ENCODE measurements around the gene CIITA.
A peak's percentile ranks its signal among the peaks of the same experiment; 100 is the strongest.

Gene CIITA

DNA sequence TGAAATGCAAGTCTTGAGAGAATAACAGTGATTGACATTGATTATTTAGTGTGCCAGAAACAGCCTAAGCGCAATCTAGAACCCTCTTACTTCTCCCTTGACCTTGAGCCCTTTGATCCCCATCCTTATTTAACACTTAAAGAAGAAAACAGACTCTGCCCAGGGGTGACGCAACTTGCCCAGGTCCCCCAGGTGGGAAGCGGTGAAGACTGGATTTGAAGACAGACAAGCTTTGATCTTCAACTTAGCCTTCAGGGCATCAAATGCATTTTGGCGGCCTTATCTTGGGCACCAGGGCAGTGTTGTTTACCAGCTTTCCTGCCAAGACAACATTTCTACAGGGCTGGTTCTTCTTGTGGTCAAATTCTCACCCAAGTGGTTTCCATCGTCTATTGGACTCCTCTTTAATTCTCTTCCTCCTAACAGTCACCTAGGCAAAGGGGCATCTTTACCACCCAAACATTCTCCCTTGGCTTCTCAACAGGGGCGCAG, 8.9 kb upstream of the CIITA start:
- no peaks in the 10 kb centered on the region for H3K36me3 ChIP-seq (ENCODE audit: control insufficient read depth, insufficient read depth, low read length)
- H3K4me3 ChIP-seq (ENCODE audit: insufficient read depth, low read depth, low read length): no peak overlapping the region
- no peaks in the 10 kb centered on the region for H3K9me3 ChIP-seq (ENCODE audit: control insufficient read depth, low read length)
- H3K4me1 ChIP-seq (ENCODE audit: control insufficient read depth, insufficient read depth, low read length): no peaks in the 10 kb centered on the region
- 94 to 95% methylated on average over 6 of the region's 6 CpGs for WGBS, 2 experiments
- H3K27ac ChIP-seq (ENCODE audit: insufficient read depth, low read depth, low read length, poor library complexity, severe bottlenecking): no peak overlapping the region
- H3K27me3 ChIP-seq (ENCODE audit: control insufficient read depth, insufficient read depth, low read length, poor library complexity, severe bottlenecking): no peaks in the 10 kb centered on the region

DNA sequence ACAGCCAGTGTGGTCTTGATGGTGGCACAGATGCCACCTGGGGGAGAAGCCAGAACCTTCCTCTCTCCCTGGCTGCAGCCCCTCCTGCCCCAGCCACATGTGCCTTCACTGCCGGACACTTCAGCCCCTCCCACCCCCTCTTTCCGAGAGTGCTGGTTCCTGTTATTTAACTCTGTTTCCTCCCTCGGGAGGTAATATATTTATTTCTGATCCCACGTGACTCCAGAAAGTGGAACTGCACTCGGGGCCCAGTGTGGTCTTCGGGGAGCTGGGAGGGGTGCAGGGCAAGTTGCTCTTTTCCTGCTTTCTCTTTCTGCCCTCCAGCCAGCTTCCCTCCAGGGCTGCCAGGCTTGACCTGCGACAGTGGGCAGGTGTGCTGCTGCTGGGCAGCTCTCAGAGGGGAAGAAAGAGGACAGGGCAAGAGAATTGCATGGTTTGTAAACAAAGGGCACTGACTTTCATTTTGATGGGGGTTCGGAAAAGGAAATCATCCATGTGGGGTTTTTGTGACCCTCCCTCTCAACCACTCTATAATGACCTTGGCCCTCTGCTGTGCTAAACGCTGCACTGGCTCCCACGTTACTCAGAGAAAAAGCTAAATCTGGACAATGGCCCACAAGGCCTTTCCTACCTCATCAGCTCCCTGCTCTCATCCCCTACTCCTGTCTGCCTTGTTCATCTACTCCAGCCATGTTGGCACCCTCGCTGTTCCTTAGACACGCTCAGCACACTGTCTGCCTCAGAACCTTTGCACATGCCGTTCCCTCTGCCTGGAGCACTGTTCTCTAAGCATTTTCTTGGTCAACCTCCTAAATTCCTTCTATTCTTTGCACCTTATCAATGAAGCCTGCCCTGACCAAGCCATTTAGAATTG, 8.2 kb upstream of the CIITA start:
- Histone ChIP-seq H3K36me3 (ENCODE audit: control insufficient read depth, insufficient read depth, low read length) (no peaks in the 10 kb centered on the region), H3K4me1 (ENCODE audit: control insufficient read depth, insufficient read depth, low read length) (no peaks in the 10 kb centered on the region), H3K27ac (ENCODE audit: insufficient read depth, low read depth, low read length, poor library complexity, severe bottlenecking) (no peak overlapping the region), H3K27me3 (ENCODE audit: control insufficient read depth, insufficient read depth, low read length, poor library complexity, severe bottlenecking) (peaks cover 3% of the 10 kb centered on the region), H3K4me3 (ENCODE audit: insufficient read depth, low read depth, low read length) (no peak overlapping the region), H3K9me3 (ENCODE audit: control insufficient read depth, low read length) (no peaks in the 10 kb centered on the region)
- WGBS, 2 experiments: 84 to 86% methylated on average over 13 of the region's 13 CpGs

DNA sequence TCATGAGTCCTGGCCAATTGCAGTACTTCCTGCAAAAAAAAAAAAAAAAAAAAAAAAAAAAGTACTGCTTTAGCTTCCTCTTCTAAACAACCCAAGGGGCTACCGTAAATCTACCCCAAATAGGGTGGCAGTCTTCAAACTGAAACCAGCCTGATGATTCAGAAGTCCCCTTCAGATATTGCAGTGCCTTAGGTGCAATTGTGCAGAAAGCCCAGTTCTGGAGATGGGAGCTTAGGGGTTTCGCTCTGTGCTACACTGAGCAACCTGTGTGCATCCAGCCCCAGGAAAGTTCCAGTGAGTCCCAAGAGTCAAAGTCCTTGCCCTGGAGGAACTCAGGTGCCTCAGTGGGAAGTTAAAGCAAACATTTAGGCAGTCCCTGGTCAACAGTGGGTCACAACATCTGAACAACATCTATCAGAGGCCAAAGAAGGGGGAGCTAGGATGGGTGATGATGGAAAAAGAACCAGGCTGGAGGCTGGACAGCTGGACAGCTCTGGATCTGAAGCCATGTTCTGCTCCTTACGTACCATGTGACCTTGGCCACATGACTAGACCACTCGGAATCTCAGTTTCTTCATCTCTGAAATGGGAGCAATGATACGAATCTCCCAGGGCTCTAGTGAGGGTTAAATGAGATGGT, 6.7 kb upstream of the CIITA start:
- peaks cover 3% of the 10 kb centered on the region for H3K27me3 ChIP-seq (ENCODE audit: control insufficient read depth, insufficient read depth, low read length, poor library complexity, severe bottlenecking)
- H3K27ac ChIP-seq (ENCODE audit: insufficient read depth, low read depth, low read length, poor library complexity, severe bottlenecking): no peak overlapping the region
- H3K9me3 ChIP-seq (ENCODE audit: control insufficient read depth, low read length): no peaks in the 10 kb centered on the region
- WGBS, 2 experiments: 91 to 99% methylated on average over 5 of the region's 5 CpGs
- no peaks in the 10 kb centered on the region for H3K4me1 ChIP-seq (ENCODE audit: control insufficient read depth, insufficient read depth, low read length)
- no peaks in the 10 kb centered on the region for H3K36me3 ChIP-seq (ENCODE audit: control insufficient read depth, insufficient read depth, low read length)
- no peak overlapping the region for H3K4me3 ChIP-seq (ENCODE audit: insufficient read depth, low read depth, low read length)

DNA sequence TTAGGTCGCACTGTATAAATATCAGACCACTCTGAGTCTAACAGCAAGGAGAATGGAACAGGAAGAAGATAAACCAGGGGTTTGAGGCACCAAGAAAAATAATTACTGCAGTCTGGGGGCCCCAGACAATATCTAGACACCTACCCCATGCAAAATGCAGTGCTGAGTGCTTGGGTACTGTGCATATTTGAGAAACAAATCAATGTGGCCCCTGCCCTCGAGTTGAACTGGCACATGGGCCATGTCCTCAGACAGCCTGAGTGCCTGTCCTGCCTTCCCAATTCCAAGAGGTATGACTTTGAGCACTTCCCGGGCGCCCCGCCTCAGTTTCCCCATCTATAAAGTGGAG, 6.2 kb upstream of the CIITA start:
- WGBS, 2 experiments: 92 to 94% methylated on average over 5 of the region's 5 CpGs
- Histone ChIP-seq H3K36me3 (ENCODE audit: control insufficient read depth, insufficient read depth, low read length) (no peaks in the 10 kb centered on the region), H3K4me3 (ENCODE audit: insufficient read depth, low read depth, low read length) (no peak overlapping the region), H3K4me1 (ENCODE audit: control insufficient read depth, insufficient read depth, low read length) (no peaks in the 10 kb centered on the region), H3K27ac (ENCODE audit: insufficient read depth, low read depth, low read length, poor library complexity, severe bottlenecking) (no peak overlapping the region), H3K27me3 (ENCODE audit: control insufficient read depth, insufficient read depth, low read length, poor library complexity, severe bottlenecking) (peaks cover 3% of the 10 kb centered on the region), H3K9me3 (ENCODE audit: control insufficient read depth, low read length) (no peaks in the 10 kb centered on the region)

DNA sequence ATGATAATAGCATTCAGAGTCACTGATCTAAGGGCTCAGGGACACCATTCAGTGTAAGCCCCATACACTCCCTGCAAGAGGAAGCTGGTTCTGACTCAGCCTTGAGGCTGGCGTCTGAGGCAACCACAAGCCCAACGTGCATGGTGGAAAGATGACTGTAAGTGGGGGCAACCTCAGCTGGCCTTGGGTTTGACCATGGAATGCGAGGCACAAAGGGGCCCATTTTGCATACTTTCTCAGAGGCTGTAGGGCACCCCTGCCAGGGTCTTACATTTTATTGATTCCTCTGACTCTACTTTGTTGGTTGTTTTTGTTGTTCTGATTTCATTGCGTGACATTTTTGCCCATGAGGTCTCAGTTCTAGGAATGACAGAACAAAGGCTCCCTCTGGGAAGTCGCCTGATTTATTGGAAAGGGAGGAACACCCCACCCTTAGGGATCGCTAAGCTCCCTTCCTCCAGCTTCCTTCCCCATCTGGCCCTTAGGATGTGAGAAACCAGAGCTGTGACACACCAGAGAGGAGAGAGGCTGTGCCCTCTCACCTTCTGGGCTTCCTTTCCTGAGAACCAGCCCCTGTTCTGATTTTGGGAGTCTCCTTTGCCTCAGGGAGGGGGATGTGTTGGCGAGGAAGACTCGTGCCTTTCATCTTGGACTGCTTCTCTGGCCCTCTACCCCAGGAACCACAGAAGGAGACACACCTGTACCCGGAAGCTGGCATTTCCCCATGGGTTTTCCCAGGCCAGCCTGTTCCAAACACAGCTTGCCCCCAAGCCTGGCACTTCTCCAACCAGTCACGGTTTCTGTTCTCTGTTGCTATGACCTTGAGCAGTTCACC, 5.6 kb upstream of the CIITA start:
- no peak overlapping the region for H3K27ac ChIP-seq (ENCODE audit: insufficient read depth, low read depth, low read length, poor library complexity, severe bottlenecking)
- WGBS, 2 experiments: 72% methylated on average over 10 of the region's 10 CpGs
- no peaks in the 10 kb centered on the region for H3K36me3 ChIP-seq (ENCODE audit: control insufficient read depth, insufficient read depth, low read length)
- no peaks in the 10 kb centered on the region for H3K9me3 ChIP-seq (ENCODE audit: control insufficient read depth, low read length)
- H3K4me3 ChIP-seq (ENCODE audit: insufficient read depth, low read depth, low read length): no peak overlapping the region
- H3K4me1 ChIP-seq (ENCODE audit: control insufficient read depth, insufficient read depth, low read length): no peaks in the 10 kb centered on the region
- H3K27me3 ChIP-seq (ENCODE audit: control insufficient read depth, insufficient read depth, low read length, poor library complexity, severe bottlenecking): peaks cover 5% of the 10 kb centered on the region

DNA sequence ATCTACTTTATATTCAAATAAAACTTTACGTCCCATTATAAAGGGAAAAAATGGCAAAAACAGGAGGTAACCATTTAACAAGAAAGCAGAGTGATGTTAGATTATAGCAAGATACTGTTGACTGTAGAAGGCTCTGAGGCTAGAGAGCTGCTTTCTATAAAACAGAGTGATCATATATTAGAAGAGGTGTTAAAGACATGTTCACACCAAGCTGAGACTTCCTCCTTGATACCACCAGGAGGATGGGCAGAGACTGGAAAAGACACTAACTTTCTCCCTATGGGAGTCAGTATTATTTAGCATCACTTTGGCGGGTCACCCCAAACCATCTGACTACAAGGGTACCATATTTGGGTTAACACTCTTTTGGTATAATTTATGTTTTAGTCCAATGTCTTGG, 687 bp upstream of the CIITA start:
- Histone ChIP-seq H3K4me1 (ENCODE audit: control insufficient read depth, insufficient read depth, low read length) (peaks cover 9% of the 10 kb centered on the region), H3K36me3 (ENCODE audit: control insufficient read depth, insufficient read depth, low read length) (no peaks in the 10 kb centered on the region), H3K9me3 (ENCODE audit: control insufficient read depth, low read length) (no peaks in the 10 kb centered on the region), H3K27me3 (ENCODE audit: control insufficient read depth, insufficient read depth, low read length, poor library complexity, severe bottlenecking) (peaks cover 45% of the 10 kb centered on the region), H3K4me3 (ENCODE audit: insufficient read depth, low read depth, low read length) (no peak overlapping the region), H3K27ac (ENCODE audit: insufficient read depth, low read depth, low read length, poor library complexity, severe bottlenecking) (no peak overlapping the region)
- WGBS, 2 experiments: 89 to 93% methylated on average over 2 of the region's 2 CpGs

DNA sequence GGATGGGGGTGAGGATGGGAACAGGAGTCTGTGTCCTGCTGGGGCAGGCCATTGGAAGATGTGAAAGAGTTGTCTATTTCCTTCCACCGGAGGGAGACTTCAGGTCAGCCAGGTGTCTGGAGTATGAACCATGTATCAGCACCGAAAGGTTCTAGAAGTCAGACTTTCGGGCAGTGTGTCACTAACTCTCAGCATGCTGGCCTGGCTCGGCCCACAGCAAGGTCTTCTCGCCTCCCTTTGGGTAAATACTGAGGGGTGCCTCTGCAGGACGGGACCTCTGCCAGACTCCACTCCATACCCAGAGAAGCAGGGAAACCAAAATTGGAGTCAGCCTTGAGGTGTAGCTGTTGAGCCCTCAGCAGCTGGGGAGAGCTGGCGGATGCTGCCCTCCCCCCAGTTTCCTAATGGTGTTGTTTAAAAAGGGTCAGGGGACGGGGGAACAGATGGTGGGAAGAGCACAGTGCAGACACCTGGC, 507 bp downstream of the CIITA start:
- no peak overlapping the region for H3K4me3 ChIP-seq (ENCODE audit: insufficient read depth, low read depth, low read length)
- H3K9me3 ChIP-seq (ENCODE audit: control insufficient read depth, low read length): no peaks in the 10 kb centered on the region
- peaks cover 45% of the 10 kb centered on the region for H3K27me3 ChIP-seq (ENCODE audit: control insufficient read depth, insufficient read depth, low read length, poor library complexity, severe bottlenecking)
- WGBS, 2 experiments: 88 to 92% methylated on average over 8 of the region's 8 CpGs
- H3K27ac ChIP-seq (ENCODE audit: insufficient read depth, low read depth, low read length, poor library complexity, severe bottlenecking): no peak overlapping the region
- H3K4me1 ChIP-seq (ENCODE audit: control insufficient read depth, insufficient read depth, low read length): peaks cover 9% of the 10 kb centered on the region
- no peaks in the 10 kb centered on the region for H3K36me3 ChIP-seq (ENCODE audit: control insufficient read depth, insufficient read depth, low read length)

DNA sequence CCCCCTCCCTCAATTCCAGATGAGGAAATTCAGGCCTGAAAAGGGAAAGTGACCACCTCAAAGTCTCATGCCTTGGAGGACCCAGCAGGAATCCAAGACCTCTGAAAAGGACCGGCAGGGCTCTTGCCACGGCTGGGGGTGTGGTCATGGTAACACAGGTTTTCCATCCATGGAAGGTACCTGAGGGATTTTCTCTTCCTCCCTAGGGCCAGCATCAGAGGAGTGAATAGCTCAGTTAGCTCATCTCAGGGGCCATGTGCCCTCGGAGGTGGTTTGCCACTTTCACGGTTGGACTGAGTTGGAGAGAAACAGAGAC, 1.3 kb downstream of the CIITA start:
- Histone ChIP-seq H3K4me3 (ENCODE audit: insufficient read depth, low read depth, low read length) (no peak overlapping the region), H3K4me1 (ENCODE audit: control insufficient read depth, insufficient read depth, low read length) (peaks cover 9% of the 10 kb centered on the region), H3K36me3 (ENCODE audit: control insufficient read depth, insufficient read depth, low read length) (no peaks in the 10 kb centered on the region), H3K27me3 (ENCODE audit: control insufficient read depth, insufficient read depth, low read length, poor library complexity, severe bottlenecking) (peaks cover 45% of the 10 kb centered on the region), H3K9me3 (ENCODE audit: control insufficient read depth, low read length) (no peaks in the 10 kb centered on the region), H3K27ac (ENCODE audit: insufficient read depth, low read depth, low read length, poor library complexity, severe bottlenecking) (no peak overlapping the region)
- WGBS, 2 experiments: 41 to 46% methylated on average over 4 of the region's 4 CpGs

DNA sequence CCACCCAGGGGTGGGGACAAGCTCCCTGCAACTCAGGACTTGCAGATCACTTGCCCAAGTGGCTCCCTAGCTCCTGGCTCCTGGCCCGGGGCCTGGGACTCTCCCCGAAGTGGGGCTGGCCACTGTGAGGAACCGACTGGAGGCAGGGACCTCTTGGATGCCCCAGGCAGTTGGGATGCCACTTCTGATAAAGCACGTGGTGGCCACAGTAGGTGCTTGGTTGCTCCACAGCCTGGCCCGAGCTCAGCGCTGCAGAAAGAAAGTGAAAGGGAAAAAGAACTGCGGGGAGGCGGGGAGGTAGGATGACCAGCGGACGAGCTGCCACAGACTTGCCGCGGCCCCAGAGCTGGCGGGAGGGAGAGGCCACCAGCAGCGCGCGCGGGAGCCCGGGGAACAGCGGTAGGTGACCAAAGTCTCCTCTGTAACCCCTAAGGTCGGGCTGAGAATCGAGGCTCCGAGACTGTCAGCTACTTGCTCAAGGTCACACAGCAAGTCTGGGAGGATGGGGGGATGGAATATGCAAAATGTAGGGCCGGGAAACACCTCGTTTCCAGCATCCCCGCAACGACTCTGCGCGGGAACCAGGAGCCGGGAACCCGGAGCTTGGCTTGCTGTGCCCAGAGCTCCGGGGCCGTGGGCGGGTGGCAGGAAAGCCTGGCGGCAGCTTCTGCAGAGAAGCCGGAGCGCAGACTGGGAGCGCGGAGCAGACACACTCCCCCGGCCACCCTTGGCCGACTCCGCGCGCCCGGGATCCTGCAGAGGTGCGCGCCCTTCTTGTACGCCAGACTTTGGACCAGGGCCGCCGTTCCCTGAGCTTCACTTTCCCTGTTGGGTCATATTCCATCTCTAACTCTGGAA, 1.9 kb downstream of the CIITA start:
- Histone ChIP-seq H3K4me3 (ENCODE audit: insufficient read depth, low read depth, low read length) (peak overlapping the region; percentile 10), H3K27ac (ENCODE audit: insufficient read depth, low read depth, low read length, poor library complexity, severe bottlenecking) (no peak overlapping the region), H3K36me3 (ENCODE audit: control insufficient read depth, insufficient read depth, low read length) (no peaks in the 10 kb centered on the region), H3K4me1 (ENCODE audit: control insufficient read depth, insufficient read depth, low read length) (peaks cover 9% of the 10 kb centered on the region), H3K27me3 (ENCODE audit: control insufficient read depth, insufficient read depth, low read length, poor library complexity, severe bottlenecking) (peaks cover 42% of the 10 kb centered on the region), H3K9me3 (ENCODE audit: control insufficient read depth, low read length) (no peaks in the 10 kb centered on the region)
- WGBS, 2 experiments: 21 to 23% methylated on average over 49 of the region's 49 CpGs

Data from ectodermal cell (in vitro differentiated cells).